Activated CD4-positive, alpha-beta T cell treated with anti-CD3 and anti-CD28 coated beads, Interleukin-2, amount 50 U/mL, for 1 hour (primary cell): ENCODE measurements around the gene NPTX1.

Experiments used
- DNase-seq: peaks from one replicate; pipeline ENCODE4 v3.0.0-alpha.2; 2020

Gene NPTX1

DNA sequence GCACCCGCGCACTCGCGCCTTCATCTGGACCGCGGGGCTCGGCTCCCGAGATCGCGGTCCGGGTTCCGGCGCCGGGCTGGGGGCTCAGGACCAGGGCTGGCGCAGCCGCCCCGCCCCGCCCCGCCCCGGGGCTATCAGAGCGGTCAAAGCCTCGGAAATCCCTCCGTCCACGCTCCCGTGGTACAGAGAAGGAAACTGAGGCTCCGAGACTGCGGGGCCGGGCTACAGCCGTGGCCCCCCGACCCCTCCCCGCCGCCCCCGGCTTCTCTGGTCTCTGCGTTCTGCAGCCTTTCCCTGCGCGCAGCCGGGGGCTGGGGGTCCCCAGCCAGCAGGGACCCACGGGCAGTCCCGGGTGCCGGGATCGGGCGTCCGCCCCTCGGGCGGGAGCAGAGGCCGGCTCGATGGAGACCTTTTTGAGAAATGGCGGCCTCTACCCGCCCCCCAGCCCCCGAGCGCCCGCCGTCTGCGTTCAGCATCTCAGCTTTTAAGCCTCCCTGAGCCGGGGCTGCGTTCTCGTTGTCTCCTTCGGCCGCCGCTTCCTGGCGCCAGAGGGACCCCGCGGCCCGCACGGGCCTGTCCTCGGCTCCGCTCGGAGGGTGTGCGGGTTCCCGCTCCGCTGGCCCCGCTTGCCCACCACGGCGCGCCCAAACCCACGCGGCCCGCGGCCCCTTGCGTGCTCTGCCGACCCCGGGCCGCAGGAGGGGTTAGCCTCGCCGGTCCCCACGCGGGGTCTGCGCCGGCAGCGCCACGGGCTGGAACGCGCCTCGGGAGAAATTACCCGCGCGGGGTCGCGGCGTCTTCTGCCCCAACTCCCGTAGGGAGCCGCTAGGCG, 1.5 kb upstream of the NPTX1 start:
- DNase-seq, result peak; percentile 26

DNA sequence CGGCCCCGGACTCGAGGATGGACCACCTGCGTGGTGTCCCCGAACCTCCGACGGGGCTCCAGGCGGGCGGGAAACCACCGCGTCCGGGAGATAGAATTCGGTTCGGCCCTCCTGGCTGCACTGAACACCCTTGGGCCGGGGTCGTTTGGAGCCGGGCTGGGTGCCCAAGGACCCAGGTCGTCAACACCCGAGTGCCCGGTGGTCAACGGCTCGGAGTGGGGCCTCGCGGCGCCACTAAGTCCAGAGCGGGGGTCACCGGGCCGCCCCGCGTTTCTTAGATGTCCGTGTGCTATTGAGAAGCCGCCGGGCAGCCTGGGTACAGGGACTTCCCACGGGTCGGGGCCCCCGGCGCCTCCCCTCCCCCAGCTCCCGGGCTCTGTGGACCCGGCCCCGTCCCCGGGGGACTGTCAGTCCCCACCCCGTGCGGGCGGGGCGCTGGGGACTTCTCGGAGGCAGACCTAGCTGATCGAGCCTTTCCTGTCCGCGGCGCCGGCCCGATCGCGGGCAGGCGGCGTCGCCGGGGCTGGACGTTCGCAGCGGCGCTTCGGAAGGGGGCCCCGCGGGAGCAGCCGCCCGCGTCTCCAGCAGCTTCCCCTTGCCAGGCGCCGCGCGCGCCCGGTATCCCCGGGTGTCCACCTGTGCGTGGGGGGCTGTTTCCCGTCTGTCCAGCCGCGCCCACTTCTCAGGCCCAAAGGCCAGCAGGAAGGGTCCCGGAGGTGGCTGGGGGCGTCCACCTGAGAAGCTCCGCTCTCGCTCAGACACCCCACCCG, 655 bp upstream of the NPTX1 start:
- DNase-seq, result no peak

DNA sequence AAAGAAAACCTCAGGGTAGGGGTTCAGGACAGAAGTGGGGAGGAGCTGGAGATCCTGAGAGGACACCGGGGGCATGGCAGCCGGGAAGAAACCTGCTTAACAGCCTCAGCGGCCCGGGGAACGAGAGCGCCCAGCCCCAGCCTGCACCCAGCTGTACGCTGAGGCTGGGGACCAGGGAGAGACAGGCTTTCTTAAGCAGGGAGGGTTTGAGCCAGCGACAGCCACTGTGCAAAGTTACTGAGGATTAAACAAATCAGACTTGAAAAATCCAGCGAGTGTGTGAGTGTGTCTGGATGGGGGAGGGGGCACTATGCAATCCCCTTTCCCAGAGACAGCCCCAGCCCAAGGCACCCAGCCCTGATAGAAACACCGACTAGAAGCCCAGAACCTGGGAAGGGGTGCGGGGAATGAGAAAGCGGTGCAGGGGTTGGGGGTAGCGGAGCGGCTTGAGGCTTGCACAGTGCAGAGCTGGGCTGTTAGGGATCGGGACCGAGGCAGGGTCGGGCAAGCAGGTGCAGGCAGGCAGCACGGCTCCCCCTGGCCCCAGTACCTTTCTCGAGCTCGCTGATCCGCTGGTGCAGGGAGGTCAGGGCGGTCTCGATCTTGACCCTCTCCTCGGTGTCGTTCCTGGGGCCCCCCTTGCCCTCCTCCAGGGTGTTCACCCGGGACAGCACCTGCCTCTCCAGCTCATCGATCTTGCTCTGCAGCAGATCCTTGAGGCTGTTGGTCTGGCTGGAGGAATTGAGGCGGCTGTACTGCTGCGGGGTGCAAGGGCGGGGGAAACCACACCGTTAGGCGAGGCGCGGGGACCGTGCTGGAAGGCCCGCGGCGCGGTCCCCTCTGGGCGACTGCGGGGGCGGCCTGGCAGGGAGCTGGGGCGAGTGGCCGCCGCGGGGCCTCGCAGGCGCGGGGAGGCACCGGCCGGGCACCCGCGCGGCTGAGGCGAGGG, 1.2 kb downstream of the NPTX1 start:
- no peak for DNase-seq

DNA sequence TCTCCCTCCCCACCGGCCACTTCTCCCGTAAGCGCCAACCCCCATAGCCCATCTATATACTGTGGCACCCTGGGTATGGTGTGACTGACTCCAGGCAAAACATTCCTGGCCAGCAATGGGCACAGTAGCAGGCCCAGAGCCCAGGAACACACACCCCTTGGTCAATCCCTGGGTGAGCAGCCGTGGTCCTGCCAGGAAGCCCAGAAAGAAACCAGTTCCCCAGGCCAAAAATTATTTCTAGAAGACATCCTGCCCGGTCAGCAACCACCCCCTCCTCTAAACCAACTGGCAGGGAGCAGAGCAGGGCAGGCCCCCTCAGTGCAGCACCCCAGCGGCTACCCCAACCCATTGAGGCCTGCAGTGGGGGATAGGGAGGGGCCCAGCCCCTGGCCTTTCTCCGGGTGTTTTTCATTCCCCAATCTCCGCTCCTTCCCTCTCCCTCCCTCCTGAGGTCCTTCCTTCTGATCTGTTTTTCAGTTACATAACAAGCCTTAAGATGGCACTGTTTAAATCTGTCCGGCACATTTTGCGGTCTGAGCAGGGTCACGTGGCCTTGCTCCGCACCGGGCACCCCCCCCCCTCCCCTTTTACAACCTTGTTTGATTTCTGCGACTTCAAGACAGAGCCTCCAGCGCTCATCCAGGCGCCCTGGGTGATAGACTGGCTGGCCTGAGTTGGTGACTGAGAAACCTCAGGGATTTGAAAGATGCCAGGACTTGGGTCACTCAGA, 2.0 kb downstream of the NPTX1 start:
- DNase-seq, result no peak

DNA sequence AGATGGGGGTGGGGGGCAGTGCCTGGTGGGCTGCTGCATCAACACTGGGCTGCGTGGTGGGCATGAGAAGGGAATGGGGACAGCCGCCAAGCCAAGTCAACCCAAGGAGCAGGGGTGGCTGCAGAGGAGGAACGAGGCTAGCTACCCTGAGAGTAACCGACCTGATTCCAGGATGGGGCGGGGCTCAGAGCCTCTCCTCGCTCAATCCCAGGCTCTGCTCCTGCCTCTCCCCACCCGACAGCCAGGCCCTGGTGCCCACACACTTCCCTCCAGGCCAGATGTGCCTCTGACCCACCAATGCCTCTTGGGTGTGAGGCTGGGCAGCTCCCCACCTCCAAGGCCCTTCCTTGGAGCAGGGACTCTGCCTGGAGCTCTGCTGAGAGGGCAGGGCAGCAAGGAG, 2.7 kb downstream of the NPTX1 start:
- no peak for DNase-seq

DNA sequence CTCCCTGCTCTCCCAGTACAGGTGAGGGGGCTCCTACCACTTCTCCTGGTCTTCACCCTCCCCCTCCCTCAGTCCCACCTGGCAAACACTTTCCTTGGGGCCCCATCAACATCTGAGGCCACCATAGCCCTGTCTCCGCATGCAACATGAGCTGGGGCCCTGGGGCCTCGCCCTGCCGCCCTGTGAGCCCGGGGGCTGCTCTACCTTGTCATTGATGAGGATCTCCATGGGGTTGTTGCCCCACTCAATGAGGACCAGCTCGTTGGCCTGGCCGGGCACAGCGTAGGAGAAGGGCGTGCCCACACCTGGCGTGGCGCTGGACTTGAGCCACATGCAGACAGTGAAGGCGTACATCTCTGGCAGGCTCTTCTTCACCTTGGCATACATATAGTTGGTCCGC, 3.4 kb downstream of the NPTX1 start:
- DNase-seq, result no peak

DNA sequence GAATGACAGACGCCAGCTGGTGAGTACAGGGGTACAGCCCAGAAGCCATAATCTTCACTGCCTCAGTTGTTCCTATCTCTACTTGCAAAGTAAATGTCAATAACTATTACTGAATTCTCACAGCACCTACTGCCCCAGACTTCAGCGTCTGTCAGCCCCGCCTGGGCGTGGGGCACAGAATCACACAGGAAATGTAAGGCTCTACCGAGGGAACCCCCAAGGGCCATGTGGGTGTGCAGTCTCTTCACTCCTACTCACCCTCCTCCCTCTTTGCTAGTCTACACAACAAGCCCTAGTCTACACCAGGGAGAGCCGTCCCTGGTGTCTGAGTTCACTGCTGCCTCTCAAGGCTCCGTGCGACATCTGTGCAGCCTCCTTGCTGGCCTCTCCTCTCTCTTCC, 4.5 kb downstream of the NPTX1 start:
- DNase-seq, result no peak

DNA sequence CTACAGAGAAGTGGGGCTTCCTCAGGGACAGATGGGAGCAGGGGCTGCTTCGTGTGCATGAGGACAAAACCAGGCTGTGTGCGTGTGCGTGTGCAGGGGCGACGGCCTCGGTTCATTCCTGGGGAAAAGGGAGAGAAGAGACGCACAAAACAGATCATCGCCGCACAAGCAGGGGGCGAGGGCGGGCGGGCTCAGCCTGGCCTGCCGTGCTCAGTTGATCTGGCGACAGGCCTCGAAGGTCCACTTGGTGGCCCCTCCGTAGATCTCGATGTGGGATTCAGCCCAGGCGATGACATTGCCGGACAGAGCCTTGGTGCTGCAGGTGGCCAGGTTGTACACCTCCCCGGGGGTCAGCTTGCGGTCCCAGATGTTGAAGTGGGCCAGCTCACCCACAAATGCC, 5.8 kb downstream of the NPTX1 start:
- no peak for DNase-seq

DNA sequence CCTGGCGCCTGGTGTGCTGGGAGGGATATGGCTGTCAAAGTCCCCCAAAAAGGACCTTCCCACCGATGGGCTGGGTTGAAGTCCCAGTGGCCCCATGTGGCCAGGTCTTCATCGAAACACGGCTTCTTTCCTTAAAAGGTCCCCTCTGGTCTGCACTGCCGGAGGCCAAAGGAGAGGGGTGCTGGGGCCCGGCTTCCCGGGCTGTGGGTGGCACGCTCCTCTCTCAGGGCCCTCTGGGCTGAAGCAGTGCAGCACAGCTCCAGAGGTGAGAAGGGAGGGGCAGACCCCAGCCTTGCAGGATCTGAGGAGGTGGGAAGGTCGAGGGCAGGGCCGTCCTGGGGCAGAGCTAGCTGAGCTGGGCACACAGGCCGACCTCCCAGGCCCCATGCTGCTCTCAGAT, 6.7 kb downstream of the NPTX1 start:
- DNase-seq, result no peak

DNA sequence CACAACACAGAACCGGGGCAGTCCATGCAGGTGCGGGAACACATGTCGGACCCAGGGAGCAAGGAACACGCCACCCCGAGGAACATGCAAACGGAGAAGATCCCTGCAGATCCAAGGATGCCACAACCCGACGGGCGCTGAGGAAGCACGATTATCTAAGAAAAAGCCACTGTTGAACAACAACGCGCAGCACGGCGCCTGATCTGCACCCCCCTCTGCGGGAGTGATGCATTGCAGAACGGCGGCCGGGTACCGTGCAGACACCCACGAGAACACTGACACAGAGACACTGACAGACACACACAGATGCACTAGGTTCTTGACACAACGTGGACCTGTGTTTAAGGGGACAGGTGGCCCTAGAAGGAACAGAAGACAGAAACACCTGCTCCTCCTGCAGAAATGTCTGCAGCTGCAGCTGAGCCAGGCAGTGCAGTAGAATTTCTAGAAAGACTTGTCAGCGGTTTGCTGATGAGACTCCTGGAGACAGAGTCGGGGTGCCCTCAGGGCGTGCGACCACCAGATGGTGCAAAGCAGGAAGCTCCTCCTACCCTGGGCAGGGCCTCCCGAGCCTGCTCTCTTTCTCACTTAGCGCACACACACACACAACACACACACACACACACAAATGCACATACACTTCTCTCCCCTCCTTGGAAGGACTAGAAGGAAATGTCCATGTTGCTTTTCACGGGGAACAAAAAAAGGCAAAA, 7.5 kb downstream of the NPTX1 start:
- DNase-seq, result no peak

DNA sequence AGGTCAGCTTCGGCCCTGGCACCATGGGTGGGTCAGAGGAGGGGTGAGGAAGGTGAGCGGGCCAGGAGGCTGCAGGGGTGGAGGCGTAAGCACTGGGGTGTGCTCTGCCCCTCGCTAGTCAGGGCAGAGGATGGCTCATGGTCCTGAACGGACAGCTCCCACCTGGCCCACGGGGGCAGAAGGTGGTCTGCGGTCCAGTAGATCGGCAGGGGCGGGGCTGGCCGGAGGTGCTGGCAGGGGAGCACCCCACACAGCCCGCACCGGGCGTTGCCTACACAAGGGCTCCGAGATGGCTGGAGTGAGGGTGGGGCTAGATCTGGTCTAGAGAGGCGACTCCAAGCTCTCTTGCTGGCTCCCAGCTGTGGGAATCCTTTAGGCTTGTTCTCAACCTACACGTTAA, 8.2 kb downstream of the NPTX1 start:
- no peak for DNase-seq

DNA sequence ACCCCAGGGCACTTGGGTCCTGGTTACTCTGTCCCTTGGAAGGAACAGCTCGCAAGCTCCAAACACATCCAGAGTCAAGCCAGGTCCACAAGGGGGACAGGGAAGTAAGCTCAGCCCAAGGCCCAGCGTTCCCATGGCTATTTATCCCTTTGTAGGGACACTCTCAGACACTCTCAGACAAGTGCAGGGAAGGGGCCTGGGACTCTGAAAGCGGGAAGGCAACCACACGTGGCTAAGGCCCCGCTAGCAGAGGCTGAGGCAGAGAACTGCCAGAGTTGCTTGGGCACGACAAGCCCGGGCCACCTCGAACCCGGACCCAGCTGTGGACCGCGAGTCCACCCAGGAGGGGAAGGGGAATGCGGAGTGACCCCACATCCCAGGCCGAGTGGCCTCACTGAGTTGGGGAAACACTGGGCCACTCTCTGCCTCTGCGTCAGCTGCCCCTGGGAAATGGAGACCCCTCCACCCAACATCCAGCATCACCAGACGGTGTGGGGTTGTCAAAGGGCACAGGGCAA, 10.2 kb downstream of the NPTX1 start:
- no peak for DNase-seq

DNA sequence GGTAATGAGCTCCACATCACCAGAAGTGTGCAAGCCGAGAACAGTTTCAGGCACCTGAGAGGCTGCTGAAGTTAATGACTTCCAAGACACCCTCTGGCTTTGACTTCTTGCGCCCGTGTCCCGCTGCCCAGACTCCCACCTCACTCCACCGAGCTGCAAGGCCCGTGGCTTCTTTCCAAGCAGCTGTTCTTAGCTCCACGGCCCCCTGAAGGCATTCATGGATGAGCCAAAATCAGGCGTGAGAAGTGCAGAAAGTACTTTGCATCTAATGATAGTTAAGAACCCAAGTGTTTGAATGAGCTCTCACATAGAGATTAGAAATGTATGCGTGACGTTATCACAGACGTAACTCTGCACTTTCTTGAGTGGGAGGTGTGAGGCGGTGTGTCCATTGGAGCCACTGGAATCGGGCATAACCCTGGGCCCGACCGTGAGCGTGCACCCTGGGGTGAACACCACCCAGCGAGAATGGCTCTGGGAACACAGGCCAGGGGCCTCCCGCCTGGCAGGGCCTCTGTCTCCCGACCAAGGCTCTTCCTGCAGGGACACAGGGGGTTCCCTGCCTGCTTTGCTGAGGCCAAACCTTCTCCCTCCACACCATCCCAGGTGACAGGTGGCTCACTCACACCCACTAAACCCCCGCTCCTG, 11.0 kb downstream of the NPTX1 start:
- no peak for DNase-seq

DNA sequence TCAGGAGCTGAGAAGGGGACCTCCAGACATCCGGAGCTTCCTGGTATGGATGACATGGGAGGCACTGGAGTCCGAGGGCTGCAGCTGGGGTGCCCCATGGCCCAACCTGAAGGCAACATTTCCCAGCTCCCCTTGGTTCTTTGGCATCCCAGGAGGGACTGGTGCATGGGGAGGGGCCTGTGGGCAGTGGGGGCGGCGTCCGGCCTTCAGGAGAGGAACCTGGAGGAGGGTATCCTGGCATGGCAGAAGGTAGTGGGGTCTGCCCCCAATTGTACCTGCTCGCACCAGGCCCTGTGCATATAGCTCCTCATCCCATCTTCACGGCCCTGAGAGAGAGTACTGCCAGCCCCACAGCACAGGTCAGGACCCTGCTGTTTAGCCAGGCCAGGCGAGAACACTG, 11.9 kb downstream of the NPTX1 start:
- DNase-seq, result no peak

DNA sequence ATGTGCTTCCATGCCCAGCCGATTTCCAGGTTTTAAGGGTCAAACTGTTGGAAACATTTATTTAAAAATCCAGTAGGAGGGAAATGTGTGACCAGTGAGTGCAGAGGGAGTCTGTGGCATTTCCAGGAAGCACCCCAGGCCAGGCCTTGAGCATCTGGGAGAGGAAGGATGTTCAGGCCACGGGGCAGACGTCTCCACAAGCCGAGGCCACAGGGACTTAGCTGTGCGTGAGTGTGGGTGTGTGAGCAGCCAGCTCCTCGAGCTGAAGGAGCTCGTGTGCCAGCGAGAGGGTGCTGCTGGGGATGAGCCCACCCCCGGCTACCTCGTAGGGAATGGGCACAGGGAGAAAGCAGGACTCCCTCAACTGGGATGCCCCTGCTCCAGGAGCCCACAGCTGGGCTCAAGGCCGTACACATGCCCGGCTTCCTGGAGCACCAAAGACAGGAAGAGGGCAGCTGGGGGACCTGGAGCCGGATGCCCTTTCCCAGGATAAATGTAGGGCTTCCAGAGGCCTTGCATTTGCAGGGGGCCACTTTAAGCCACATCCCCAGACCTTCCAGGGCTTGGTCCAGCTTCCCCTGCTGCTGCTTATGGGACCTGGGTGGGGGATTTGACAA, 12.5 kb downstream of the NPTX1 start:
- DNase-seq, result no peak

DNA sequence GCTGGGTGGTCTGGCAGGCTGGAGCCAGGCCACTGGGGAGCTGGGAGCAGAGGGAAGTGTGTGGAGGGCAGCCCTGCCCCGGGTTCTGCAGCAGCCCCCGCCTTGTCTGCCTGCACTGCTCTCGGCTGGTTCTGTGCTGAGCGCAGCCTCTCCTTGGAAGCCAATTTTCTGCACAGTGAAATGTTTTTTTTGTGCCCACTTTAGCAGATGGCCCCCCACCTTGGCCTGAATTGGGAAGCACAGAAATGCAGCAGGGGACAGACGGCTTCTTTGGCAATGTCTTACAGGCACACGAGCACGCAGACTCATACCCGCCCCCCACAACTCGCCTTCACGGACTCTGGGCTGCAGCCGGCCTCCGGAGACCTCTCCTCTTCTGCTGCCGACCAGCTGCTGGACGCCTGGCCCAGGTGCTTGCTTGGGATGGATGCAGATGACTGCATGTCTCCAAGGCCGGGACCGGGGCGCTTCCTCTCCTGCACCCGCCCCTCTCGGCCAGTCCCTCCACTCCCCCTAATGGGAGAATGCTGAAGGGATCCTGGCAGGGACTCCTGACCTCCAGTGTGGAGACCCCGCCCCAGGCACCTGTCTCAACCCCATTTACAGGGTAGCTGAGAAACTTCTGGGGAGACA, 14.8 kb downstream of the NPTX1 start:
- DNase-seq, result no peak

DNA sequence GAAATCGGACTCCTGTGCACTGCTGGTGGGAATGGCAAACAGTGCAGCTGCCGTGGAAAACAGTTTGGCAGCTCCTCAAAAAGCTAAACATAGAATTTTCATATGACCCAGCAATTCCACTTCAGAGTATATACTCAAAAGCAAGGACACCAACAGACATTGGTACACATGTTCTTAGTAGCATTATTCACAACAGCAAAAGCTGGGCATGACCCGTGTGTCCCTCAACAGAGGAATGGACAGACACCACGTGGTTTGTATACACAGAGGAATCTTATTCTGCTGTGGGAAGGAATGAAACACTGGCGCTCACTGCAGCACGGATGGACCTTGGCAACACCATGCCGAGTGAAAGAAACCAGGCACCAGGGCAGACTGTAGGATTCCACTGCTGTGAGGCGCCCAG, 16.0 kb downstream of the NPTX1 start:
- DNase-seq, result no peak

DNA sequence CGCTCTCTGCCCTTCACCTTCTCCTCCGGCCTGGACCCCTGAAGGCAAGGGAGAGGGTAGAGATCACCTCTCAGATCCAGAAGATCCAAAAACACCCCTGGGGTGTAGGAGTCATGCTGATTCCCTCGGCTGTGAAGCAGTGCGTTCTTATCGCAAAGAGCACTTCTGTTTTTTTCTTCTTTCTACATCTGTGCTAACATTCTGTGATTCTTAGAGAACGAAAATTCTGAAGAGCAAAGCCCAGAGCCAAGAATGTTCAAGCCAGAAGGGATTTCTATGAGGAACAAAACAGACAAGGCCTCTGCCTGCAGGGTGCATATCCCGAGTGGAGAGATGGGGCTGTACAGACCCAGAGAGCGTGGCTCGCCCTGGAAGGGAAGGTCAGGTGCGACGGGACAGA, 17.2 kb downstream of the NPTX1 start:
- DNase-seq, result no peak

DNA sequence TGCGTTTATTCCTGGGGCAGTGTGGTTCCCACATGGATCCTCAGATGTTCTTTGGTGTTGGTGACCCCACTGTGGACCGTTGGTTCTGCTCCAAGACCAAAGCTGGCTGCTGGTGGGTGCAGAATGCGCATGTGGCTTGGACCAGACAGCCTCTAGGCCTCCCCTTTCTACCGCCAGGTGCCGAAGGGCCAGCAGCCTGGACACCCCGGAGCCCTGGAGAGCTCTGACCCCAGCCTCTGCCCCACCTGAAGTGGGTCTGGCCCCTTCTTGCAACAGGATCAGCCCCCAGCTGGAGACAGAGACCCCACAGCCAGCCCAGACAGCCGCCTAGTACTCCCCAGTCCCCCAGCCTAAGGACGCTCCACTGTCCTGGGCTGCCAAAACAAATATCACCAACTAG, 18.4 kb downstream of the NPTX1 start:
- DNase-seq, result no peak

DNA sequence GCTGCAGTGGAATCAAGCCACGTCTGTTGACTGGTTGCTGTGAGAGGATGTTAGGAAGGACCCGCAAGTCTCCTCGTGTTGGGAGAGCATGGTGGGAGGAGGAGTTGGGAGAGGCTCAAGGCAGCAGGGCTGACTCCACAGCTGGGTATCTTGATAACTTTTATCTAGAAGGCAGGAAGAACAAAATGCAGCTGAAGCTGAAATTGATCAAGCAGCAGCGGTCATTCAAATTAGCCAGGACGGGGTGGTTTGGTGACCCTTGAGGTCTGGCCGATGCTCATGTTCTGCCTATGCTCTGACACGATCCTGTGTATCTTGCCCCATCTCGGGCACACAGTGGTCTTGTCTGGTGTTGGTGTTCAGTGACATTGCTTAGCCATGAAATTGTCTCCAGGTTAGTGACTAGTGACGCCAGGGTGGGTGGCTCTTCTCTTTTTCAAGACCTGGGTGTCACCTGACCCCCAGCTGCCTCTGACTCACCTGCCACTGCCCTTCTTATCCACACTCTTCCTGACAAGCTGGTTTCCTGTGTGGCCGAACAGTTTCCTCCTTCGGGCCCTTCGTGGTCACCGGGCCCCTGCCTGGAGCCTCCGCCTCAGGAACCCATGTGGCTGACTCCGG, 19.1 kb downstream of the NPTX1 start:
- DNase-seq, result no peak
